SK-N-SH treated with all-trans-retinoic acid at 6 μM for 48 hours (cell line): ENCODE results near the gene FAM3D.

Experiments
- ATAC-seq: fragments of 200-7000 bp; cut with Tn5 transposase; 3 replicates; pipeline ENCODE4 v1.9.1; 2020; ENCODE audit warnings: mild to moderate bottlenecking, moderate library complexity
- ARNTL ChIP-seq: fragments of 450-650 bp; formaldehyde crosslinking; IDR thresholded peaks from 2 replicates; pipeline ENCODE4 v1.5.0; 2020; ENCODE audit warnings: low read depth, mild to moderate bottlenecking, moderate library complexity, borderline replicate concordance
- BACH2 ChIP-seq: fragments of 250-450 bp; sonication (Bioruptor Pico); IDR thresholded peaks from 2 replicates; pipeline ENCODE4 v1.9.0; 2021; ENCODE audit warnings: mild to moderate bottlenecking, borderline replicate concordance
- CSDC2 ChIP-seq: fragments of 250-450 bp; sonication (Bioruptor Pico); IDR thresholded peaks from 2 replicates; pipeline ENCODE4 v1.5.0; 2020; ENCODE audit warnings: mild to moderate bottlenecking, moderate library complexity
- ESRRG ChIP-seq: fragments of 250-450 bp; sonication (Bioruptor Pico); IDR thresholded peaks from 2 replicates; pipeline ENCODE4 v1.6.1; 2021; ENCODE audit warnings: mild to moderate bottlenecking
- GLIS3 ChIP-seq: fragments of 250-450 bp; sonication (Bioruptor Pico); IDR thresholded peaks from 2 replicates; pipeline ENCODE4 v1.5.0; 2020; ENCODE audit warnings: mild to moderate bottlenecking, moderate library complexity
- ISL1 ChIP-seq: fragments of 250-450 bp; sonication (Bioruptor Pico); IDR thresholded peaks from 2 replicates; pipeline ENCODE4 v2.1.2; 2022; ENCODE audit warnings: mild to moderate bottlenecking, moderate library complexity
- OSR1 ChIP-seq: fragments of 250-450 bp; sonication (Bioruptor Pico); IDR thresholded peaks from 2 replicates; pipeline ENCODE4 v1.8.0; 2022; ENCODE audit warnings: moderate library complexity, mild to moderate bottlenecking, inconsistent platforms
- PATZ1 ChIP-seq: fragments of 250-450 bp; sonication (Bioruptor Pico); IDR thresholded peaks from 2 replicates; pipeline ENCODE4 v1.8.0; 2020; ENCODE audit warnings: mild to moderate bottlenecking, moderate library complexity, borderline replicate concordance
- POU6F1 ChIP-seq: fragments of 250-450 bp; sonication (Bioruptor Pico); IDR thresholded peaks from 2 replicates; pipeline ENCODE4 v1.8.0; 2021; ENCODE audit warnings: low read depth, mild to moderate bottlenecking, moderate library complexity, borderline replicate concordance
- PPARA ChIP-seq: fragments of 250-450 bp; sonication (Bioruptor Pico); IDR thresholded peaks from 2 replicates; pipeline ENCODE4 v1.5.0; 2020; ENCODE audit warnings: mild to moderate bottlenecking, borderline replicate concordance
- RARB ChIP-seq: fragments of 250-450 bp; sonication (Bioruptor Pico); IDR thresholded peaks from 2 replicates; pipeline ENCODE4 v1.8.0; 2021; ENCODE audit warnings: mild to moderate bottlenecking, moderate library complexity
- SNAI2 ChIP-seq: fragments of 250-450 bp; sonication (Bioruptor Pico); IDR thresholded peaks from 2 replicates; pipeline ENCODE4 v1.5.0; 2020; ENCODE audit warnings: mild to moderate bottlenecking, moderate library complexity
- TCF4 ChIP-seq: fragments of 250-450 bp; sonication (Bioruptor Pico); IDR thresholded peaks from 2 replicates; pipeline ENCODE4 v1.8.0; 2021; ENCODE audit warnings: mild to moderate bottlenecking, moderate library complexity, borderline replicate concordance
- TOX ChIP-seq: fragments of 250-450 bp; sonication (Bioruptor Pico); IDR thresholded peaks from 2 replicates; pipeline ENCODE4 v1.8.0; 2021; ENCODE audit warnings: mild to moderate bottlenecking, moderate library complexity, borderline replicate concordance
- ZC3H10 ChIP-seq: fragments of 250-450 bp; sonication (Bioruptor Pico); IDR thresholded peaks from 2 replicates; pipeline ENCODE4 v1.5.1; 2021; ENCODE audit warnings: mild to moderate bottlenecking, moderate library complexity
- ZFP3 ChIP-seq: fragments of 250-450 bp; sonication (Bioruptor Pico); IDR thresholded peaks from 2 replicates; pipeline ENCODE4 v1.5.0; 2020; ENCODE audit warnings: mild to moderate bottlenecking, moderate library complexity
- ZFP30 ChIP-seq: fragments of 450-650 bp; formaldehyde crosslinking; IDR thresholded peaks from 2 replicates; pipeline ENCODE4 v1.5.0; 2022; ENCODE audit warnings: mild to moderate bottlenecking, moderate library complexity
- ZNF565 ChIP-seq: fragments of 450-650 bp; formaldehyde crosslinking; conservative IDR thresholded peaks from 2 replicates; pipeline ENCODE4 v1.5.0; 2020; ENCODE audit warnings: low read depth, mild to moderate bottlenecking, moderate library complexity
- ZNF70 ChIP-seq: fragments of 450-650 bp; formaldehyde crosslinking; IDR thresholded peaks from 2 replicates; pipeline ENCODE4 v1.5.0; 2020; ENCODE audit warnings: mild to moderate bottlenecking, moderate library complexity
- ZNF8 ChIP-seq: fragments of 450-650 bp; formaldehyde crosslinking; IDR thresholded peaks from 2 replicates; pipeline ENCODE4 v1.5.0; 2020; ENCODE audit warnings: mild to moderate bottlenecking, moderate library complexity
- TF ChIP-seq, protein P1 (sequence below): fragments of 250-450 bp; sonication (Bioruptor Pico); IDR thresholded peaks from 2 replicates; pipeline ENCODE4 v1.5.0; 2020; ENCODE audit warnings: mild to moderate bottlenecking, moderate library complexity
- TF ChIP-seq, protein P2 (sequence below): fragments of 250-450 bp; sonication (Bioruptor Pico); IDR thresholded peaks from 2 replicates; pipeline ENCODE4 v1.5.1; 2020; ENCODE audit warnings: low read depth, mild to moderate bottlenecking, moderate library complexity

Gene FAM3D

GRCh38 chr3:58683001-58683458, 16.5 kb upstream of the FAM3D start:
- no peak for ATAC-seq
- TF ChIP-seq ZC3H10 (CRISPR knock-in tag) (no peak), BACH2 (CRISPR knock-in tag) (no peak), ARNTL (CRISPR knock-in tag) (no peak), SNAI2 (CRISPR knock-in tag) (no peak), ESRRG (CRISPR knock-in tag) (no peak)
- TF ChIP-seq, protein P1, sequence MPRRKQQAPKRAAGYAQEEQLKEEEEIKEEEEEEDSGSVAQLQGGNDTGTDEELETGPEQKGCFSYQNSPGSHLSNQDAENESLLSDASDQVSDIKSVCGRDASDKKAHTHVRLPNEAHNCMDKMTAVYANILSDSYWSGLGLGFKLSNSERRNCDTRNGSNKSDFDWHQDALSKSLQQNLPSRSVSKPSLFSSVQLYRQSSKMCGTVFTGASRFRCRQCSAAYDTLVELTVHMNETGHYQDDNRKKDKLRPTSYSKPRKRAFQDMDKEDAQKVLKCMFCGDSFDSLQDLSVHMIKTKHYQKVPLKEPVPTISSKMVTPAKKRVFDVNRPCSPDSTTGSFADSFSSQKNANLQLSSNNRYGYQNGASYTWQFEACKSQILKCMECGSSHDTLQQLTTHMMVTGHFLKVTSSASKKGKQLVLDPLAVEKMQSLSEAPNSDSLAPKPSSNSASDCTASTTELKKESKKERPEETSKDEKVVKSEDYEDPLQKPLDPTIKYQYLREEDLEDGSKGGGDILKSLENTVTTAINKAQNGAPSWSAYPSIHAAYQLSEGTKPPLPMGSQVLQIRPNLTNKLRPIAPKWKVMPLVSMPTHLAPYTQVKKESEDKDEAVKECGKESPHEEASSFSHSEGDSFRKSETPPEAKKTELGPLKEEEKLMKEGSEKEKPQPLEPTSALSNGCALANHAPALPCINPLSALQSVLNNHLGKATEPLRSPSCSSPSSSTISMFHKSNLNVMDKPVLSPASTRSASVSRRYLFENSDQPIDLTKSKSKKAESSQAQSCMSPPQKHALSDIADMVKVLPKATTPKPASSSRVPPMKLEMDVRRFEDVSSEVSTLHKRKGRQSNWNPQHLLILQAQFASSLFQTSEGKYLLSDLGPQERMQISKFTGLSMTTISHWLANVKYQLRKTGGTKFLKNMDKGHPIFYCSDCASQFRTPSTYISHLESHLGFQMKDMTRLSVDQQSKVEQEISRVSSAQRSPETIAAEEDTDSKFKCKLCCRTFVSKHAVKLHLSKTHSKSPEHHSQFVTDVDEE (CRISPR knock-in tag), result no peak

DNA sequence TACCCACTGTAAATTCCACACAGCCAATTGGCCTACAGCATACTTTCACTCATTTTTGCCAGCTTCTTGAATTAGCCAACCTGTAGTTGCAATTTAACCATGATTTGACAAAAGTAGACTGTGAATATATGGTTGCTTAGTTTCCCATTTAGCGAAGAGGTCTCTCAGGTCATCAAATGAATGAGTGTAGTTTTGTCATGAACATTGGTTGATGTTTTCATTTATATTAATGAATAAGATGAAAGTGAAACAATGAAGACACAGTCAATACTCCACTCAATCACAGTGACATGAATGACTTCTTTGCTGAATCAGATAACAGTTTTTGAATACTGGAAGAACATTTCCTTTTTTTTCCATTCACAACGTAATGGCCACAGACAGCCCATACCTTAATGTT, 15.3 kb upstream of the FAM3D start:
- no peak for ATAC-seq
- TF ChIP-seq BACH2 (CRISPR knock-in tag) (no peak), ESRRG (CRISPR knock-in tag) (no peak), ZNF565 (CRISPR knock-in tag) (no peak), ZC3H10 (CRISPR knock-in tag) (no peak), ISL1 (CRISPR knock-in tag) (no peak), CSDC2 (no peak), ZNF70 (CRISPR knock-in tag) (no peak), ARNTL (CRISPR knock-in tag) (no peak), RARB (CRISPR knock-in tag) (no peak), GLIS3 (CRISPR knock-in tag) (no peak), PPARA (CRISPR knock-in tag) (no peak), ZFP30 (CRISPR knock-in tag) (no peak), TCF4 (CRISPR knock-in tag) (no peak), OSR1 (CRISPR knock-in tag) (no peak), ZFP3 (no peak), TOX (CRISPR knock-in tag) (no peak), ZNF8 (CRISPR knock-in tag) (no peak), PATZ1 (CRISPR knock-in tag) (no peak)
- TF ChIP-seq, protein P2, sequence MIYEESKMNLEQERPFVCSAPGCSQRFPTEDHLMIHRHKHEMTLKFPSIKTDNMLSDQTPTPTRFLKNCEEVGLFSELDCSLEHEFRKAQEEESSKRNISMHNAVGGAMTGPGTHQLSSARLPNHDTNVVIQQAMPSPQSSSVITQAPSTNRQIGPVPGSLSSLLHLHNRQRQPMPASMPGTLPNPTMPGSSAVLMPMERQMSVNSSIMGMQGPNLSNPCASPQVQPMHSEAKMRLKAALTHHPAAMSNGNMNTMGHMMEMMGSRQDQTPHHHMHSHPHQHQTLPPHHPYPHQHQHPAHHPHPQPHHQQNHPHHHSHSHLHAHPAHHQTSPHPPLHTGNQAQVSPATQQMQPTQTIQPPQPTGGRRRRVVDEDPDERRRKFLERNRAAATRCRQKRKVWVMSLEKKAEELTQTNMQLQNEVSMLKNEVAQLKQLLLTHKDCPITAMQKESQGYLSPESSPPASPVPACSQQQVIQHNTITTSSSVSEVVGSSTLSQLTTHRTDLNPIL (CRISPR knock-in tag), result no peak

DNA sequence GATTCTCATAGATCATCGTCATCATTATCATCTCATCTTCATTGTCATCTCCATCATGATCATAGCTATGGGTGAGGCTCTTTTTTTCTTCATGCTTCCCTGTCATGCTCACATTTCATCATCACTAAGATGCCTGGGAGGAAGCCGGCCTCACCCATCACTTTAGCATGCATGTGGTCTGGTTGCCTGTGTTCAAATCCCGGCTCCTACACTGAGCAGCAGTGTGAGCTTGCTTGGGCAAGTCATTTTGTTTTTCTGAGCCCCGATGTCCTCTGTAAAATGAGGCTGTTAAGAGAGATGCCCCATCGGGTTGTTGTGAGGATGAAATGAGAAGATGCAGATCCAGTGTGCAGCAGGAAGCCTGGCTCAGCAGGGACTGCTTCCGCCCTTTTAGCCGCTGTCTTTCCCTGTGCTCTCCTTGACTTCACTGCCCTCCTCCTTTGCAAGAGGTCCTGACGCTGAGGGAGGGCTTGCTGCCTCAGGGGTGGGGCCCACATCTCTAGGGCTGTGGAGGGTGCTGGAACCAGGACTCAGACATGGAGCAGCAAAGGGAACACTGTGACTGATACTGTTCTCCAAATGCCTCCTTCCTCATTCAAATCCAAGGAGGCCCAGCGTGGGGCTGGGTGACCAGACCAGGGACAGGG, 14.4 kb upstream of the FAM3D start:
- ATAC-seq, result no peak

GRCh38 chr3:58679974-58680666, 13.5 kb upstream of the FAM3D start:
- no peak for ATAC-seq
- TF ChIP-seq GLIS3 (CRISPR knock-in tag) (no peak), ZNF70 (CRISPR knock-in tag) (no peak), ESRRG (CRISPR knock-in tag) (no peak), ZNF565 (CRISPR knock-in tag) (no peak), CSDC2 (no peak), ZNF8 (CRISPR knock-in tag) (no peak), PATZ1 (CRISPR knock-in tag) (no peak), ZC3H10 (CRISPR knock-in tag) (no peak), PPARA (CRISPR knock-in tag) (no peak), POU6F1 (CRISPR knock-in tag) (no peak), OSR1 (CRISPR knock-in tag) (no peak), ZFP3 (no peak), BACH2 (CRISPR knock-in tag) (no peak)

More for the DNA sequence above, 14.4 kb upstream of the FAM3D start:
- TF ChIP-seq ESRRG (CRISPR knock-in tag), result no peak
- TF ChIP-seq ISL1 (CRISPR knock-in tag), result no peak
- TF ChIP-seq RARB (CRISPR knock-in tag), result no peak
- TF ChIP-seq ZFP30 (CRISPR knock-in tag), result no peak
